ENCODE measurements around the gene TIGD3. TPM values are rescaled to one million over a fixed set of nuclear protein-coding genes. Genes with fewer than 3 reads are reported as not detected.

The TIGD3 gene
- total and polyA plus RNA-seq, 2 of the 8 experiments (the other 6 are each of a cell fraction or from before 2014, with no cell fraction given) = 1.1 to 1.3 TPM

DNA sequence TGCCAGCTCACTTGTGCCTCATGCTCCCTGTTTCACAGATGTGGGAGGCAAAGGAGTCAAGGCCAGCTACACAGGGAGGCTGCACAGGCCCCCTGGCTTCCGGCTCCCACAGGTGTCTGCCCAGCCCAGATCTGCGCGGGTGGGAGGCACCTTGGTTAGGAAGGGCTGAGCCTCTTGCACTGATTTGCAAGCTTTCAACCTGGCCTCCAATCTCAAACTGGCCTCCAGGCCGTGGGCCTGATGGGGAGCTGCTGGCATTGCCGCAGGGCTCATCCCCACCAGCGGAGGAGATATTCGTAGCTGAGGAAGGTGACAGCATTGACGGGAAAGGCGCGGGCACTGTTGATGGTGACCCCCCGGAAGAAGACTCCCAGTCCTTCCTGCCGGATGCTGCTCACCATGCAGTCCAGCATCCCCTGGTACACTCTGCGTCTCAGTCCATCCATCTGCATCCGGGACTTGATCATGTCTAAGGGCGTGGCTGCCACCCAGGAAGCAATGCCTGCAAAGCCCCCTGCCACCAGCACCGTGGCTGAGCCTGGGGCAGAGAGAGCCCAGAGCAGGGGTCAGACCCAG is 21.7 kb downstream of the TIGD3 start (continued):
- TF ChIP-seq EGR1 (IDR thresholded peaks at IDR 0.05; ENCODE audit: borderline replicate concordance, low read depth, low read length) (no peak), CTCF (IDR thresholded peaks at IDR 0.05; ENCODE audit: control extremely low read depth in 1 of 3, insufficient read depth in 1 of 3, low read depth in 1 of 3, low read length in 3 of 3) (no peak), BACH1 (IDR thresholded peaks at IDR 0.05; ENCODE audit: low read length) (no peak), ATF2 (IDR thresholded peaks at IDR 0.05; ENCODE audit: low read length) (no peak)

All from H1 (cell line).